Measurements from ENCODE around the gene DPYSL3. TPM values are rescaled to one million over a fixed set of nuclear protein-coding genes. Genes with fewer than 3 reads are reported as not detected.

DPYSL3 gene
- total and polyA plus RNA-seq, 12 donors: 3.5 to 49.7 (median 13.1) TPM

DNA sequence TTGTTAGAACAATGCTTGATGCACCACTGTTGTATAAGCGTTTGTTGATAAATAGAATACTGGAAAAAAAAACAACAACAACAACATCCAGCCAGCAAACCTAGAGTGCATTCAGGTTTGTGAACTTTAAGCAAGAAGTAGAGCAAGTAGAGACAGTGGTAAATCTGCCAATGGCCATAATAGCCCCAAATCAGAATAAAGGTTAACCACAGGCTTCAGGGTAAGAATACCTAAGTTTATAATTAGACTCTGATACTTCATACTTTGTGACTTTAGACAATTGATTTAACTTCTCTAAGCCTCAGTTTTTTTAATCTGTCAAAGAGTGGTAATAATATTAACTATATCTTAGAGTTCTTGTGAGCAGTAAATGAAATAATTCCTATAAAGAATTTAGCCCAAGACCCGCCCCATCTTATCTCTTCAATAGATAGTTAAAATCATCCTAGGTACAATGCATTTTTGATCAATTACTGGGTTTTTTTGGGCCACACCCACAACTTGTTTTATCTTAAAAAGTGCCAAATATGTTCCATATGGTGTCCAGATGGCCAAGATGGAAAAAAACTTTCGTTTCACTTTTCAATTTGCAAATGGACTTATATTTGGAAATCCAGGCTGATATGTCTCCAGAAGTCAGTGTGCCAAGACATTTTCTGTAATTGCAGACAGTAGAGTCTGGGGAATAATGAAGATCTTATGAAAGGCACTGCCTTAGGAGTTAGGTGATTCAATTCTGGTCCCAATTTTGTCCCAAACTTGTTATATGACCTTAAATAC lies 24.5 kb upstream of the DPYSL3 start:
- H3K36me3 ChIP-seq (replicated peaks in 1 of 2): no peaks in the 10 kb centered on the region
- H3K4me3 ChIP-seq: no peak overlapping the region
- no peak for TF ChIP-seq POLR2A (IDR thresholded peaks at IDR 0.05)
- TF ChIP-seq, protein P1, sequence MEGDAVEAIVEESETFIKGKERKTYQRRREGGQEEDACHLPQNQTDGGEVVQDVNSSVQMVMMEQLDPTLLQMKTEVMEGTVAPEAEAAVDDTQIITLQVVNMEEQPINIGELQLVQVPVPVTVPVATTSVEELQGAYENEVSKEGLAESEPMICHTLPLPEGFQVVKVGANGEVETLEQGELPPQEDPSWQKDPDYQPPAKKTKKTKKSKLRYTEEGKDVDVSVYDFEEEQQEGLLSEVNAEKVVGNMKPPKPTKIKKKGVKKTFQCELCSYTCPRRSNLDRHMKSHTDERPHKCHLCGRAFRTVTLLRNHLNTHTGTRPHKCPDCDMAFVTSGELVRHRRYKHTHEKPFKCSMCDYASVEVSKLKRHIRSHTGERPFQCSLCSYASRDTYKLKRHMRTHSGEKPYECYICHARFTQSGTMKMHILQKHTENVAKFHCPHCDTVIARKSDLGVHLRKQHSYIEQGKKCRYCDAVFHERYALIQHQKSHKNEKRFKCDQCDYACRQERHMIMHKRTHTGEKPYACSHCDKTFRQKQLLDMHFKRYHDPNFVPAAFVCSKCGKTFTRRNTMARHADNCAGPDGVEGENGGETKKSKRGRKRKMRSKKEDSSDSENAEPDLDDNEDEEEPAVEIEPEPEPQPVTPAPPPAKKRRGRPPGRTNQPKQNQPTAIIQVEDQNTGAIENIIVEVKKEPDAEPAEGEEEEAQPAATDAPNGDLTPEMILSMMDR (IDR thresholded peaks at IDR 0.05): no peak
- H3K27ac ChIP-seq: no peak overlapping the region
- WGBS, 4 donors: 58 to 73% (median 67%) methylated on average over 3 of the region's 3 CpGs
- no peaks in the 10 kb centered on the region for H3K27me3 ChIP-seq
- H3K9me3 ChIP-seq (replicated peaks in 1 of 3): no peaks in the 10 kb centered on the region
- no peaks in the 10 kb centered on the region for H3K4me1 ChIP-seq (replicated peaks in 1 of 2)
- intact Hi-C loops (cut with DNase I): no loop called here
- no peak for DNase-seq

GRCh38 chr5:147532156-147532555 lies 22.3 kb upstream of the DPYSL3 start:
- H3K27ac ChIP-seq: no peak overlapping the region
- no peak overlapping the region for H3K4me3 ChIP-seq
- no peaks in the 10 kb centered on the region for H3K27me3 ChIP-seq
- no peaks in the 10 kb centered on the region for H3K9me3 ChIP-seq (replicated peaks in 1 of 3)
- no peak for DNase-seq
- H3K4me1 ChIP-seq (replicated peaks in 1 of 2): no peaks in the 10 kb centered on the region
- WGBS, 4 donors: 42 to 48% (median 44%) methylated on average over 1 of the region's 1 CpG
- TF ChIP-seq, protein P1 (IDR thresholded peaks at IDR 0.05): no peak
- no peak for TF ChIP-seq POLR2A (IDR thresholded peaks at IDR 0.05)
- intact Hi-C loops (cut with DNase I): no loop called here
- no peaks in the 10 kb centered on the region for H3K36me3 ChIP-seq (replicated peaks in 1 of 2)

DNA sequence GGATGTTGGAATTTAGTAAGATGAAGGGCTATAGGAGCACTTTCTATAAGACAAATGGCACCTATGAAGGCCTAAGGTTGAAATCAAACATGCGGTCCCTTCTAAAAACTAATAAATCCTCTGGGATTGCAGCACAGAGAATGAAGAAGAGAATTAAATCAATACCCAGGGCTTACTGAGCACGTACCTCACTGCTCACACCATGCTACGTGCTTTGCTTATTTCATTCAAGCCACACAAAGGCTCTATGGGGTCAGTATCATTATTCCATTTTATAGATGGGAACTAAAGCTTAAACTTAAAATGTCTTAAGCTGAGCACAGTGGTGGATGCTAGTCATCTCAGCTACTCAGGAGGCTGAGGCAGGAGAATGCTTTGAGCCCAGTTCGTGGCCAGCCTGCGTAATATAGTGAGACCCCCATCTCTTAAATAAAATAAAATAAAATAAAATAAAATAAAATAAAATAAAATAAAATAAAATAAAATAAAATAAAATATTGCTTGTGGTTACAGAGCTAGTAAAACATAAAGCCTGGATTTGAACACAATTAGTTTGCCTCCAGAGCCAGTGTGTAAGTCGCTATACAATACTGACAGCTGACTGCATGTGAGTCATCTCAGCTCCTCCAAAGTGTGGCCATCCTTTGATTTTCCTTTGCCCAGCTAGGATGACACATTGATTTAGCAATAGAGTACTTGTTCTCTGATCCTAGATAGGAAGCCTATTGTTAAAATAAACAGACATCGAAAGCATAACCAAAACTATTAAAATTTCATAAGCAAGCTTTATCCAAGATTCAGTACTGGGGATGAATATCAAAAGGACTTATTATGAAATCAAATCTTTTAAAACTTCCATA lies 20.9 kb upstream of the DPYSL3 start:
- 87 to 90% (median 88%) methylated on average over 7 of the region's 7 CpGs for WGBS, 4 donors
- TF ChIP-seq POLR2A (IDR thresholded peaks at IDR 0.05): no peak
- TF ChIP-seq, protein P1 (IDR thresholded peaks at IDR 0.05): no peak
- H3K27ac ChIP-seq: no peak overlapping the region
- H3K36me3 ChIP-seq (replicated peaks in 1 of 2): no peaks in the 10 kb centered on the region
- H3K4me3 ChIP-seq: no peak overlapping the region
- peak in 1 of 7 donors; percentile 16 for DNase-seq
- intact Hi-C loops (cut with DNase I): no loop called here
- no peaks in the 10 kb centered on the region for H3K9me3 ChIP-seq (replicated peaks in 1 of 3)
- no peaks in the 10 kb centered on the region for H3K4me1 ChIP-seq (replicated peaks in 1 of 2)
- H3K27me3 ChIP-seq: no peaks in the 10 kb centered on the region

DNA sequence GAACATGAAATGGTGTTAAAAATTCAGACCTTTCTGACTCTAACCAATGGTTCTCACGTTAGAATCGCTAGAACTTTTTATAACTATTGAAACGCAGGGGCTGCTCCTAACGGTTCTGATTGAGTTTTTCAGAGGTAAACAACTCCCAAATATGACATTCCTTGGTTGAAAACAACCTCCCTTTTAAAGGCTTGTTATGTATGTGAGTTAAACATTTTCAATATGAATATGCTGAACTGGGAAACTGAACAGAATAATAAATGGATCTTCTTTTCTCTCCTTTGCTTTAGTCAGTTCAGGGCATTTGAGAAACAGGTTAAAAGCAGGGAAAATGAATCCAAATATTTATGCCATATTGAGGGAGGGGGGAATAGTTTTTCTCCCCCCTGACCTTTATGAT lies 13.2 kb upstream of the DPYSL3 start:
- peaks cover 4% of the 10 kb centered on the region for H3K27me3 ChIP-seq
- intact Hi-C loops (cut with DNase I): no loop called here
- 67 to 80% (median 76%) methylated on average over 4 of the region's 4 CpGs for WGBS, 4 donors
- H3K27ac ChIP-seq: no peak overlapping the region
- no peaks in the 10 kb centered on the region for H3K9me3 ChIP-seq (replicated peaks in 1 of 3)
- no peak for TF ChIP-seq POLR2A (IDR thresholded peaks at IDR 0.05)
- TF ChIP-seq, protein P1 (IDR thresholded peaks at IDR 0.05): no peak
- H3K4me1 ChIP-seq (replicated peaks in 1 of 2): no peaks in the 10 kb centered on the region
- DNase-seq: no peak
- no peaks in the 10 kb centered on the region for H3K36me3 ChIP-seq (replicated peaks in 1 of 2)
- H3K4me3 ChIP-seq: no peak overlapping the region
